Vagina (tissue), 2 donors: ENCODE data around the gene ASCC2. TPM values are rescaled to one million over a fixed set of nuclear protein-coding genes. Genes with fewer than 3 reads are reported as not detected.

Experiments
- DNase-seq, 2 donors: peaks; one replicate each; pipeline ENCODE4 v3.0.0-alpha.2; 2017; ENCODE audit errors: extremely low spot score in 2 of 2
- H3K27ac ChIP-seq: fragments of 200-600 bp; sonication (generic); one replicate; pipeline ENCODE4 v1.5.1; 2019
- H3K27me3 ChIP-seq: fragments of 200-600 bp; sonication (generic); one replicate; pipeline ENCODE4 v1.5.1; 2019
- H3K36me3 ChIP-seq, 2 donors: fragments of 200-600 bp; sonication (generic); one replicate each; pipeline ENCODE4 v1.5.1; 2017 to 2019
- H3K4me1 ChIP-seq: fragments of 200-600 bp; sonication (generic); one replicate; pipeline ENCODE4 v1.5.1; 2019
- H3K4me3 ChIP-seq, 2 donors: fragments of 200-600 bp; sonication (generic); 1 replicate in 1 of 2; 2 replicates in 1 of 2; pipeline ENCODE4 v1.5.1; 2016 to 2019
- H3K9me3 ChIP-seq: fragments of 200-600 bp; sonication (generic); one replicate; pipeline ENCODE4 v1.5.1; 2019
- CTCF ChIP-seq, 3 experiments: fragments of 450-650 bp in 2 of 3; fragments of 200-600 bp in 1 of 3; sonication (generic) in 1 of 3; IDR thresholded peaks; one replicate each; pipeline ENCODE4 v1.5.1; 2017 to 2019; ENCODE audit warnings: antibody characterized with exemption in 3 of 3, mild to moderate bottlenecking in 2 of 3, moderate library complexity in 2 of 3
- POLR2A ChIP-seq, 2 donors: fragments of 450-650 bp; IDR thresholded peaks; one replicate each; pipeline ENCODE4 v1.6.1; 2017; ENCODE audit warnings: antibody characterized with exemption in 2 of 2, mild to moderate bottlenecking in 2 of 2, moderate library complexity in 2 of 2
- POLR2AphosphoS5 ChIP-seq, 2 donors: sonication (generic); formaldehyde crosslinking; IDR thresholded peaks; one replicate each; pipeline ENCODE4 v1.9.0; 2017; ENCODE audit warnings: antibody characterized with exemption in 2 of 2, mild to moderate bottlenecking in 2 of 2, low read depth in 1 of 2; ENCODE audit not compliant: insufficient read depth in 1 of 2
- intact Hi-C: fragments of 100-400 bp; cut with DNase I; formaldehyde crosslinking; loops from one replicate; pipeline ENCODE4 v1.15.1; 2023
- total RNA-seq: library from RNA; depleted of rRNA; stranded (reverse); fragments of >200 nt; gene quantifications from one replicate; pipeline ENCODE4 v1.2.3, GENCODE V29; 2016

Gene ASCC2
- total RNA-seq, 1 donor from 2014 or later = 62.6 TPM

DNA sequence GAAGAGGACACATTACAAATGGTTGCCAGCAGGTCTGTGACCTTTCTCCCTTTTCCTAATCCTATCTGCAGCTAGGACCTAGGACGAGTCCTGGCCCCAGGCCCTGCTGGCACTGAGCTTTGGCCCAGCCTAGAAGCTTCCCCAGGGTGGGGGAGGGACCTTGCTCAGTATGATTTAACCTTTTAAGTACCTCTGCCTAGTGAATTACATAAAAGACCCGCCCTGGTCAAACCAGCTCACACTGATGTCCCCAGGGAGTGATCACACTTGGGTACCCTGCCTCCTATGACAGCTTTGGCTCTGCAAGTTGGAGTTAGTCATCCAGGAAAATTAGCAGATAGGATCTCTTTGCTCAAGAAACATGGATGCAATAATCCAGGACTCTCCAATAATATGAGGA lies 21.9 kb downstream of the ASCC2 start:
- no peak for TF ChIP-seq POLR2AphosphoS5 (IDR thresholded peaks at IDR 0.05; ENCODE audit: insufficient read depth in 1 of 2, low read depth in 1 of 2)
- no peak for TF ChIP-seq POLR2A (IDR thresholded peaks at IDR 0.05)
- TF ChIP-seq CTCF (IDR thresholded peaks at IDR 0.05) = no peak
- Histone ChIP-seq H3K27ac (peak overlapping the region; percentile 42), H3K9me3 (no peaks in the 10 kb centered on the region), H3K36me3 (peaks cover 0 to 60% of the 10 kb centered on the region in 2 donors), H3K4me1 (peaks cover 25% of the 10 kb centered on the region), H3K27me3 (no peaks in the 10 kb centered on the region), H3K4me3 (no peak overlapping the region)
- no peak for DNase-seq
- intact Hi-C loops = no loop called here

DNA sequence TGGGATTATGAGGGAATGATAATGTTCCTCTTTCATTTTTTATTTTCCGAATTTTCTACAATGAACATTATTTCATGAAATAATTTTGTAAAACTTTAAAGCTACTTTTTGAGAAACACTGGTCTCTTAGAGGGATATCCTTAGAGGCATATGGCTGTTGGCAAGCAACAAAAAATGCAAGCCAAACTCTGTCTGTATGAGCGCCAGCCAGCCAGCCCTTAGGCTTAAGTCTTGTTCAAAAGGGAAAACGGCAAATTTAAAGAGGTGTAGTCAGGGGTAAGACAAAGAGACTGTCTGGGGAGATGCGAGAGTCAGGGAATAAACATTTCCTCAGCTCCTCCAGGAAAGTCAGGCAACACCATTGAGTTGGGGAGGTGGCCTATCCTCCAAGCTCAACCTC lies 22.5 kb downstream of the ASCC2 start:
- H3K27ac ChIP-seq = peak overlapping the region; percentile 42
- peaks cover 0 to 60% of the 10 kb centered on the region in 2 donors for H3K36me3 ChIP-seq
- H3K4me1 ChIP-seq = peaks cover 25% of the 10 kb centered on the region
- DNase-seq = no peak
- TF ChIP-seq CTCF (IDR thresholded peaks at IDR 0.05) = no peak
- no peak for TF ChIP-seq POLR2A (IDR thresholded peaks at IDR 0.05)
- no peak for TF ChIP-seq POLR2AphosphoS5 (IDR thresholded peaks at IDR 0.05; ENCODE audit: insufficient read depth in 1 of 2, low read depth in 1 of 2)
- no peaks in the 10 kb centered on the region for H3K9me3 ChIP-seq
- intact Hi-C loops = no loop called here
- no peaks in the 10 kb centered on the region for H3K27me3 ChIP-seq
- H3K4me3 ChIP-seq = no peak overlapping the region

GRCh38 chr22:29814003-29814402 lies 24.1 kb downstream of the ASCC2 start:
- DNase-seq = no peak
- TF ChIP-seq CTCF (IDR thresholded peaks at IDR 0.05) (no peak), POLR2AphosphoS5 (IDR thresholded peaks at IDR 0.05; ENCODE audit: insufficient read depth in 1 of 2, low read depth in 1 of 2) (no peak), POLR2A (IDR thresholded peaks at IDR 0.05) (no peak)
- intact Hi-C loops = no loop called here
- H3K27ac ChIP-seq = no peak overlapping the region
- H3K4me3 ChIP-seq = no peak overlapping the region
- peaks cover 0 to 59% of the 10 kb centered on the region in 2 donors for H3K36me3 ChIP-seq
- no peaks in the 10 kb centered on the region for H3K27me3 ChIP-seq
- H3K4me1 ChIP-seq = peaks cover 25% of the 10 kb centered on the region
- H3K9me3 ChIP-seq = no peaks in the 10 kb centered on the region

DNA sequence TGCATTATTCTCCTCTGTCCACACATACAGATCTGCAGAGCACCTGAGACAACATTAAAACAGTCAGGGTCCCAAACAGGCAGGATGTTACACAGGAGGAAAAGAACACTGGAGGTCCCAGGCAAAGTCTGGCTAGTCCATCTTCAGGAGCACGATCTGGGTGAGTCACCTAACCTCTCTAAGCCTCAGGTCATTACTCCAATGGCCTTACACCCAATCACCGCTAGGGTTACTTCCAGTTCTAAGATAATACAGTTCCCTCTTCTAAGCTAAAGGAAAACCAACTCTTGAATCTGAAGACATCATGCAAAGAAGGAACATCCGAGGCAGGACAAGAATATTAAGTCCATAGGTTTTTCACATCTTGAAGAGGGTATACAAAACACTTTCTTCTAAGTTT lies 24.5 kb downstream of the ASCC2 start:
- H3K36me3 ChIP-seq = peaks cover 0 to 55% of the 10 kb centered on the region in 2 donors
- H3K4me1 ChIP-seq = peaks cover 25% of the 10 kb centered on the region
- no peak overlapping the region for H3K27ac ChIP-seq
- TF ChIP-seq CTCF (IDR thresholded peaks at IDR 0.05) = no peak
- TF ChIP-seq POLR2AphosphoS5 (IDR thresholded peaks at IDR 0.05; ENCODE audit: insufficient read depth in 1 of 2, low read depth in 1 of 2) = no peak
- TF ChIP-seq POLR2A (IDR thresholded peaks at IDR 0.05) = no peak
- DNase-seq = no peak
- H3K4me3 ChIP-seq = no peak overlapping the region
- H3K27me3 ChIP-seq = no peaks in the 10 kb centered on the region
- H3K9me3 ChIP-seq = no peaks in the 10 kb centered on the region
- intact Hi-C loops = no loop called here

DNA sequence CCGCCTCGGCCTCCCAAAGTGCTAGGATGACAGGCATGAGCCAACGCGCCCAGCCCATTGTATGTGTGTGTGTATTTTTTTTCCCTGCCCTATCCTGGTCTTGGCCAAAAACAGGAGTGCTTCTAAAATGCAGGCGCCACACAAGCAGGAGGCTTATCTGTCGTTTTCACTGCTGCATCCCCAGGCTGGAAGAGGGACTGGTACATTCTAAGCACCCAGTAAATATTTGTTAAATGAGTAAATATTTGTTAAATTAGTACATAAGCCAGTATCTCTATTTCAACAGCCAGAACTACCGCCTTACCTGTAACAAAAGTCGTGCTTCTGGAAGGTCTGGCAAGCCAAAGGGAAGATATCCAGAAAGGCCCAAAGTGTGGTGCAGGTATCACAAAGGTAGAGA lies 24.9 kb downstream of the ASCC2 start:
- Histone ChIP-seq H3K27me3 (no peaks in the 10 kb centered on the region), H3K4me1 (peaks cover 25% of the 10 kb centered on the region), H3K4me3 (no peak overlapping the region), H3K27ac (no peak overlapping the region), H3K9me3 (no peaks in the 10 kb centered on the region), H3K36me3 (peaks cover 0 to 58% of the 10 kb centered on the region in 2 donors)
- DNase-seq = no peak
- TF ChIP-seq POLR2A (IDR thresholded peaks at IDR 0.05) = no peak
- no peak for TF ChIP-seq POLR2AphosphoS5 (IDR thresholded peaks at IDR 0.05; ENCODE audit: insufficient read depth in 1 of 2, low read depth in 1 of 2)
- TF ChIP-seq CTCF (IDR thresholded peaks at IDR 0.05) = no peak
- intact Hi-C loops = no loop called here
